GM18526 (cell line): ENCODE results near the gene RNF214.

Source experiments
- POLR2A ChIP-seq: IDR thresholded peaks from 3 replicates; pipeline ENCODE4 v1.6.1; 2011; ENCODE audit not compliant: insufficient read length; ENCODE audit errors: extremely low read depth

The RNF214 gene

GRCh38 chr11:117335399-117335798 lies 102.9 kb downstream of the RNF214 start:
- no peak for TF ChIP-seq POLR2A
